GM19328 (cell line): ENCODE results near the gene RPL22.

Experiments
- ATAC-seq: cut with Tn5 transposase; IDR thresholded peaks from one replicate; pipeline ENCODE4 v1.9.1; 2021; ENCODE audit warnings: mild to moderate bottlenecking, moderate library complexity; ENCODE audit not compliant: unreplicated experiment

Gene RPL22

DNA sequence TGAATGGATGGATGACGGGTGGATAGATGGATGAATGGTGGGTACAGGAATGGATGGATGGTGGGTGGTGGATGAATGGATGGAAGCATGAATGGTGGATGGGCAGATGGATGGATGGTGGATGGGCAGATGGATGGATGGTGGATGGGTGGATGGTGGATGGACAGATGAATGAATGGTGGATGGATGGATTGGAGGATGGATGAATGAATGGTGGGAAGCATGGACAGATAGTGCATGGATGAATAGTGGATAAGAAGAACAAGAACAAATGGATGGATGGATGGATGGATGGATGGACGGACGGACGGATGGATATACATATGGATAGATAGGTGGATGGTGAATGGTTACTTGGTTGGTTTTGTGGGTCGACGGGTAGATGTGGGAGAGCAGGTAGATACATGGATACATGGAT is 24.0 kb downstream of the RPL22 start:
- ATAC-seq = no peak

DNA sequence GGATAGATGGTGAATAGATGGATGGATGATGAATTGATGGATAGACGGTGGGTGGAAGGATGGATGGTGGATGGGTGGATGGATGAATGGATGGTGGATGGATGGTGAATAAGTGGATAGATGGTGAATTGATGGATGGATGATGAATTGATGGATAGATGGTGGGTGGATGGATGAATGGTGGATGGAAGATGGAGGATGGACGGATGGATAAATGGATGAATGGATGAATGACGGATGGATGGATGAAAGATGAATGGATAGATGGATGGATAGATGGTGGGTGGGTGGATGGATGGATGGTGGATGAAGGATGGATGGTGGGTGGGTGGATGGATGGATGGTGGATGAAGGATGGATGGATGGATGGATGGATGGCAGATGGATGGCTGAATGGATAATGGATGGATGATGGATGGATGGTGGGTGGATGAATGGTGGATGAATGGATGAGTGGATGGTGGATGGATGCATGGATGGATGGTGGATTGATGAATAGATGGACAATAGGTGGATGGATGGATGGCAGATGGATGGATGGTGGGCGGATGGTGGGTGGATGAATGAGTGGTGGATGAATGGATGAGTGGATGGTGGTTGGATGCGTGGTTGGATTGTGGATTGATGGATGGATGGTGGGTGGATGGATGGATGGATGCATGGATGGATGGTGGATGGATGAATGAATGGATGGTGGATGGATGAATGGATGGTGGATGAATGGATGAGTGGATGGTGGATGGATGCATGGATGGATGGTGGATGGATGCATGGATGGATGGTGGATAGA is 24.6 kb downstream of the RPL22 start:
- no peak for ATAC-seq

- ATAC-seq = no peak
Observed at GRCh38 chr1:6172549-6172948, 26.8 kb downstream of the RPL22 start.

DNA sequence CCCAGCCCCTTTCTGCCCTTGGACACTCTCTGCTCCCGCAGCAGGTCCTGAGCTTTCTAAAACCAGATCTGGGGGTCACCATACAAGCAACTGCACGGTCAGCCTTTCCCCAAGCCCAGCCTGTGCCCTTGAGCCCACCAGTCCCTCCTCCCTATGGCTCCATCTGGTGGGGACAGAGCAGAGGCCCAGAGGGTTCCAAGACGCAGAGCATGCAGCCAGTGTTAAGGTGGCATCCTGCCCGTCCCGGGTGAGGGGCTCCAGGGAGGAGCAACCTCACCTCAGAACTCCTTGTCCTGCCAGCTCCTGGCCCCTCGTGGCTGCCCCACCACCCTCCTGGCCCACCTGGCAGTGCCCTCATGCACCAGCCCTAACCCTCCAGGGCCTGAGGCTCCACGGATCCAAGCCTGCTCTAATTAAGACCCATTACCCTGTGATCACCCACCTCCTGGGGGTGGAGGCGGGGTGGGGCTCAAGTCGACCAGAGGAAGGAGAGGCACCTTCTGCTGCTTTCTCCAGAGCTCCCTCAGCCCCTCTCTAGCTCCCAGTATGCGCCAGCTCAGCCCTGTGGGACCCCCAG is 27.8 kb downstream of the RPL22 start:
- no peak for ATAC-seq

DNA sequence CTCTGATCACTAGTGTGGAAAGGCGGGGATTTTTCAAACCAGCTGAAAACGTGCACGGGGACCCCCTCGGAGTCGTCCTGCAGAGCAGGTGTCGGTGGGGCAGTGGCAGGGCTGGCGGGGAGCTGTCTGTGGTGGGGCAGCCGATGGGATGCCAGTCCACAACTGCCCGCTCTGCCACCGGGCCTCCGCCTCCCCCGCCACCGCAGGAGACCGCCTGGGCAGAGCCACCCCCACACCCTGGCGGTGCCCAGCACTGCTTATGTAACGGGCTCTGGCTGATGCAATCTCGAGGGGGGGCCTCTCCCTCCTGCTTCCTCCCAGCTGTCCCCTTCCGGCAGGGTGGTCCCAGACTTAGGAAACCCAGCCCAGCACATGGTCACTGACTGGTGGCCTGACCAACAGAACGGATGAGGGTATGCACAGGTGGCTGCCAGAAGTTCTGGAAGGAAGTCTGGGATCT is 28.6 kb downstream of the RPL22 start:
- no peak for ATAC-seq

- no peak for ATAC-seq
Observed at GRCh38 chr1:6170116-6170741, 29.2 kb downstream of the RPL22 start.

GRCh38 chr1:6168947-6169586 is 30.3 kb downstream of the RPL22 start:
- no peak for ATAC-seq

DNA sequence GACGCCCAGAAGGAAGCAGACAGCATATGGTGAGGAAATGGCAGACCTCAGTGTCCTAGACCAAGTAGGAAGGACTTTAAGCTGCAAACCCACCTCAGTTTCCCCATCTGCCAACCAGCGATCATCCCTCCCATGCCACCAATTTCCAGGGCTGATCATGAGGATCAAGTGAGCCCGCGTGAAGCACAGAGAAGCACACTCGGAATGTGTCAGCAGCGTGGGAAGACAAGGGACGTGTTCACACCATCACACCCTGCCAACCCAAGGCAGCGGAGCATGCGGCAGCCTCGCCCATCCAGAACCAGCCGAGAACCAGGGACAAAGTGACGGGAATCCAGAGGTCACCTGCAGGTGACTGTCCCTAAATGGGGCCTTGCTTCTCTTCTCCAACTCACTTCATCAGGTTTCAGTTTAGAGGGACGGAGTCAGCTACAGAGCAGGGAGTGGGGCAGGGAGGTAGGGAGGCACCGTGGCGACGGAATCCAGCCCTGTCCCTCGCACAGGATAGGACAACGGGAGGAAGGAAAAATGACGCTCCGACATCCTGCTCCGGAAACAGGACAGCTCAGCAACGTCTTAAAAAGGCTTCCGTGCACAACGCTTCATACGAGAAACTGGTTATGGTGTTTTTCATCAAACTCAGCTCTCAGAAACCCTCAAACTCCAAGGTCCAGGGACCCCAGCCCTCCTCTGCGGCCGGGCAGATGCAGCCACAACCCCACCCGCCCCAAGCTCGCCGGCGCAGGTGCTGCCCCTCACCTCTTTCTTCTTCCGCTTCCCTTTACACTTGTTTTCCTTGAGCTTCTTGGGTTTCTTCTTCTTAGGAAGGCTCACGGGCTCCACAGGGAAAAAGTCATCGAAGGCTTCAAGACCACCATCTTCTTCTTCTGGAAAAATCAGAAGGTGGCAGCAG is 31.7 kb downstream of the RPL22 start:
- ATAC-seq = no peak

GRCh38 chr1:6166655-6167390 is 32.6 kb downstream of the RPL22 start:
- ATAC-seq = no peak

DNA sequence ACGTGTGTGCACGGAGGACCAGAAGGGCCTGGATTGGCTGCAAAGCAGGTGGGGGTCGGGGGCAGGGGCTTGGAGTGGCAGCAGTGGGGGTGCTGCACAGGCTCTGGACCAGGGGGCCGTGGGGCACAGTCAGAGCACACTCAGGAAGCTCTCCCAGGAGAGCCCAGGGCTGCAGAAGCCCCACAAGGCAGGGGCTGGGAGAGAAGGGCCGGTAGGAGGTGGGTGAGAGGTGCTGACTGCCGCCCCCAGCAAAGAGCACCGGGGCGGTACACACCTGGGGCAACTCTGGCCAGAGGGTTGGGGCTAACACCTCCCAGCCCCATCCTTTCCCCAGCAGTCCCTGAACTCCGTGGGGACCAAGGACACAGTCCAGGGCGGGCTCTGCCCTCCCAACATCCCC is 33.2 kb downstream of the RPL22 start:
- ATAC-seq = no peak

DNA sequence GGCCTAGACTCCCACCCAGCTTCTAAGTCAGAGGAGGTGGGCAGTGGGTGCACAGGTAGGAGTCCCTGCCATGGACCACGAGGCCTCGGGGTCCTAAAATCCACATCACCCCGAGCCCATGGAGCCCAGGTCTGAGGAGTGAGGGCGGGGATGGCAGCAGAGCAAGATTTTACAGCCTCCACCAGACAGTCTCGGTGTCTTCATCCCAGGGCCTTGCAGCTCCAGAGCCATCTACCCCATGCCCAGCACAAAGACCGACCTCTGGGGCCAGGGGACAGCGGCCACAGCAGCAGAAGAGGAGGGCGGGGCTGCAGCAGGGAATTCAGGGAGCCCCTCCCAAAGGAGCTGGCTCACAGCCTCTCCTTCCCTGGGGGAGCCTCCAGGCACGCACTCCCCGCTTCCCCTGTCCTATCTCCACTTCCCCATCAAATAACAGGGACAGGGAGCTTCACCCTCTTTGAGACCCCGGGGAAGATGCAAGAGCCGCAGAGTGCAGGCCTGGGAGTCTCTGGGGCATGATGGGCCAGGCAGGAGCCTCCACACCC is 33.9 kb downstream of the RPL22 start:
- ATAC-seq = no peak

- no peak for ATAC-seq
Observed at GRCh38 chr1:6165027-6165426, 34.4 kb downstream of the RPL22 start.

DNA sequence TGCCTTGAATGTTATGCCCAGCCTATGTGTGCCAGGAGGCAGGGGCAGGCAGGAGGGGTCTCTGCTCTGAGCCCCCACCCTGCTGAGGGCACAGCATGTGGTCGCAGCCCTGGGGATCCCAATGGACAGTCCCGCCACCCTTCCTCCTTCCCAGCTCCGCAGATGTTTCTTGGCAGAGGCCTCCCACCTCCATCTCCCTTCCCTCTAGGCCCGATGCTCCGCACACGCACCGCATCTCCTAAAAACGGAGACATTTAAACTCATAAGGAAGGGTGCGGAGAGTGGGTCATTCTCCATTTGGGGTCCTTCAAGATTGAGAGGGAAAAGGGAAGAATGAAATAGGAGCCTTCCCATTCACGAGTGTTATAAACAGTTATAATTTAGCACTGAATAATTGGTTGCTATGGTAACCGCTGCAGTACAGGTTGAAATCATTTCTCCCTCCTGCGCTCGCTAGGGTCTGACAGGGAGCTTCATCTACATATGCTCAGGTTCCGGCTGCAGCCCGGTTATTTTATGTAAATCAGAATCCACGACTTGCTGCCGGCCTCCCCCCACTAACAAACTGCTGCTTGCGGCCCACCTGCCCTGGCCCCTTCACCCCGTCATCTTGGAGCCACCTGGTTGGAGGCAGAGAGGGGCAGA is 35.3 kb downstream of the RPL22 start:
- no peak for ATAC-seq

- ATAC-seq = no peak
Observed at GRCh38 chr1:6163191-6163972, 36.0 kb downstream of the RPL22 start.

DNA sequence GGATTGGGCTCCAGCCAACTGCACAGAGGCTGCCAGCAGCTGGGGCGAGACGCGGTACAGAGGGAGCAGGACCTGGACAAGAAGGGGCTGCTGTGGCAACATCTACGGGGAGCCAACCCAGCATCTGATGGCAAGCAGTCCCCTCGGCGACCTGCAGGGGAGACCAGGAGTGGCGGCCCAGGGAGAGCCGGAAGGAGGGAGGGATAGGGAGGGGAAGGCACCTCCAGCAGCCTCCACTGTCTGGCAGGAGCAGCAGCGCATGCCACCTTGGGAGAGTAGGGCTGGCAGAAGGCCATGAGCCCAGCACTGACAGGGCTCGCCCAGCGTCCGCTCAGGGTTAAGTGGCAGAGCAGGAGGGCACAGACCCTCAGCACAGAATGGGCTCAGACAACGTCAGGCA is 36.6 kb downstream of the RPL22 start:
- no peak for ATAC-seq

DNA sequence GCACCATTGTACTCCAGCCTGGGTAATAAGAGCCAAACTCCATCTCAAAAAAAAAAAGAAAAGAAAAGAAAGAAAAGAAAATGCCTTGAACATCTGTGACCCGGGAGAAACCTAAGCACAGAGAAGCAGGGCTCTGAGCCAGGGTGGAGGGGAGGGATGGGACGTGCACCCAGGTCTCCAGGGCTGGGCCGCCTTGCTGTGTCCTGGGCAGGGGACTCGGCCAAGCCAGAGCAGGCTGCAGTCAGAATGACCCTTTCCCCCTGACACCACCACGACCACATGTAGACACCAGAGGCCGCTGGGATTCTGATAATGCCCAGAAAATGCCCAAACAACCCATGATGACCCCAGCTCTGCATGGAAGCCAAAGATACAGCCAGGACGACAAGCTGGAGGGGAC is 37.1 kb downstream of the RPL22 start:
- no peak for ATAC-seq

GRCh38 chr1:6158181-6158580 is 41.2 kb downstream of the RPL22 start:
- ATAC-seq = no peak

- no peak for ATAC-seq
Observed at GRCh38 chr1:6157528-6158174, 41.7 kb downstream of the RPL22 start.
